ENCODE measurements around the gene PTPRJ. TPM values are rescaled to one million over a fixed set of nuclear protein-coding genes. Genes with fewer than 3 reads are reported as not detected.

Gene PTPRJ
- total RNA-seq, 1 experiment from 2014 or later, result 1.5 TPM

Other genes starting within 250 kb of the PTPRJ start
- gene FNBP4, start 213.2 kb upstream of the PTPRJ start, total RNA-seq (2014; rRNA removed; shearing (Covaris generic)), result 57.4 and 126 TPM in 2 replicates
- 38.5 and 61.9 TPM in 2 replicates for gene NUP160, start 132.2 kb upstream of the PTPRJ start, total RNA-seq (2014; rRNA removed; shearing (Covaris generic))
- gene OR4B1, start 236.3 kb downstream of the PTPRJ start, total RNA-seq (2014; rRNA removed; shearing (Covaris generic)), result not detected in 2 replicates

All from G401 (cell line).